GM21576 (cell line): ENCODE results near the gene TNNI2.

Experiments
- ATAC-seq: cut with Tn5 transposase; IDR thresholded peaks from one replicate; pipeline ENCODE4 v1.9.1; 2021; ENCODE audit warnings: mild to moderate bottlenecking, moderate library complexity; ENCODE audit not compliant: unreplicated experiment

TNNI2 gene

GRCh38 chr11:1857064-1857463, 18.3 kb downstream of the TNNI2 start:
- no peak for ATAC-seq

GRCh38 chr11:1858154-1858553, 19.4 kb downstream of the TNNI2 start:
- ATAC-seq, result no peak

GRCh38 chr11:1858576-1858975, 19.8 kb downstream of the TNNI2 start:
- ATAC-seq, result no peak

GRCh38 chr11:1859004-1859403, 20.2 kb downstream of the TNNI2 start:
- ATAC-seq, result no peak

- ATAC-seq, result no peak
Measured at GRCh38 chr11:1860108-1860507, 21.3 kb downstream of the TNNI2 start.

GRCh38 chr11:1861435-1862411, 22.9 kb downstream of the TNNI2 start:
- ATAC-seq, result no peak

- no peak for ATAC-seq
Measured at GRCh38 chr11:1862588-1863351, 24.0 kb downstream of the TNNI2 start.

GRCh38 chr11:1863352-1864216, 24.8 kb downstream of the TNNI2 start:
- ATAC-seq, result no peak

GRCh38 chr11:1864231-1864630, 25.4 kb downstream of the TNNI2 start:
- ATAC-seq, result no peak

GRCh38 chr11:1864831-1865665, 26.3 kb downstream of the TNNI2 start:
- no peak for ATAC-seq

GRCh38 chr11:1866226-1866625, 27.4 kb downstream of the TNNI2 start:
- ATAC-seq, result no peak

GRCh38 chr11:1866776-1867175, 28.0 kb downstream of the TNNI2 start:
- no peak for ATAC-seq

- ATAC-seq, result no peak
Measured at GRCh38 chr11:1867381-1867780, 28.6 kb downstream of the TNNI2 start.

GRCh38 chr11:1868056-1868635, 29.4 kb downstream of the TNNI2 start:
- no peak for ATAC-seq

GRCh38 chr11:1868636-1869291, 30.0 kb downstream of the TNNI2 start:
- ATAC-seq, result no peak

GRCh38 chr11:1869427-1870325, 30.9 kb downstream of the TNNI2 start:
- no peak for ATAC-seq

GRCh38 chr11:1870326-1870696, 31.5 kb downstream of the TNNI2 start:
- ATAC-seq, result no peak
